Tibial artery (tissue), 4 donors: ENCODE results near the gene COBLL1.

Experiments
- DNase-seq, 2 donors: peaks; one replicate each; pipeline ENCODE4 v3.0.0-alpha.2; 2019
- H3K27ac ChIP-seq, 2 donors: fragments of 200-600 bp; sonication (generic) in 1 of 2; 1 replicate in 1 of 2; 2 replicates in 1 of 2; pipeline ENCODE4 v1.5.1; 2018 to 2019; ENCODE audit warnings: mild to moderate bottlenecking in 1 of 2
- H3K27me3 ChIP-seq, 2 donors: fragments of 200-600 bp; sonication (generic) in 1 of 2; one replicate each; pipeline versions ENCODE4 v1.5.1 to v1.6.0; 2016 to 2019
- H3K36me3 ChIP-seq, 3 donors: fragments of 200-600 bp; sonication (generic) in 2 of 3; one replicate each; pipeline ENCODE4 v1.5.1; 2016 to 2019; ENCODE audit warnings: mild to moderate bottlenecking in 2 of 3
- H3K4me1 ChIP-seq, 4 donors: fragments of 200-600 bp; sonication (generic) in 2 of 4; 1 replicate in 3 of 4; 2 replicates in 1 of 4; pipeline ENCODE4 v1.5.1; 2016 to 2019
- H3K4me3 ChIP-seq, 2 donors: fragments of 200-600 bp; sonication (generic) in 1 of 2; 1 replicate in 1 of 2; 2 replicates in 1 of 2; pipeline ENCODE4 v1.5.1; 2018 to 2019; ENCODE audit warnings: mild to moderate bottlenecking in 2 of 2
- H3K9me3 ChIP-seq, 3 donors: fragments of 200-600 bp; sonication (generic) in 1 of 3; one replicate each; pipeline ENCODE4 v1.5.1; 2016 to 2019
- CTCF ChIP-seq, 2 experiments: fragments of 200-600 bp in 1 of 2; fragments of 450-650 bp in 1 of 2; IDR thresholded peaks; one replicate each; pipeline ENCODE4 v1.5.1; 2017 to 2019; ENCODE audit warnings: antibody characterized with exemption in 2 of 2, mild to moderate bottlenecking in 1 of 2, moderate library complexity in 1 of 2
- intact Hi-C: fragments of 100-400 bp; cut with DNase I; formaldehyde crosslinking; loops from one replicate; pipeline ENCODE4 v1.15.0; 2023; ENCODE audit warnings: low total_unique reads

Gene COBLL1

GRCh38 chr2:164875334-164876205, 33.9 kb upstream of the COBLL1 start:
- Histone ChIP-seq H3K4me1 (peaks cover 0 to 18% (median 4%) of the 10 kb centered on the region in 4 donors), H3K27me3 (no peaks in the 10 kb centered on the region), H3K9me3 (no peaks in the 10 kb centered on the region), H3K4me3 (no peak overlapping the region), H3K36me3 (no peaks in the 10 kb centered on the region), H3K27ac (no peak overlapping the region)
- no peak for DNase-seq
- intact Hi-C loops, result no loop called here
- no peak for TF ChIP-seq CTCF (IDR thresholded peaks at IDR 0.05)

- Histone ChIP-seq H3K27me3 (no peaks in the 10 kb centered on the region), H3K36me3 (no peaks in the 10 kb centered on the region), H3K9me3 (no peaks in the 10 kb centered on the region), H3K4me1 (peaks cover 0 to 2% (median under 1%) of the 10 kb centered on the region in 4 donors), H3K4me3 (no peak overlapping the region), H3K27ac (no peak overlapping the region)
- TF ChIP-seq CTCF (IDR thresholded peaks at IDR 0.05), result no peak
- intact Hi-C loops, result no loop called here
- DNase-seq, result no peak
These were observed 31.7 kb upstream of the COBLL1 start for GRCh38 chr2:164873210-164873908.

DNA sequence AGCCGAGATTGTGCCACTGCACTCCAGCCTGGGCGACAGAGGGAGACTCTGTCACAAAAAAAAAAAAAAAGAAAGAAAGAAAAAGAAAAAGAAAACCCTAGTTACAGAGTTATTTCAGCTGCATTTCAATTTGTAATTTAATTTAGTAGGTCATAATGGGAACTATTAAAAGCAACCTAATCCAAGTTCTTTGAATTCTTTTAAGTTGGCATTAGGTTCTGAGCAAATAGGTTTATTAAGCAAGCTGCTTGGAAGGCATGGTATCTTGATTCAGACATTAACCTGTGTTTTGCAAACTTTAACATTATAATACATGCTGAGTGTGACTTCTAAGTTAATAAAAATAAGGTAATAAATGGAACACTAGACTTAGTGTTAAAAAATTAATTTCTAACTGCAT, 29.8 kb upstream of the COBLL1 start:
- H3K9me3 ChIP-seq, result no peaks in the 10 kb centered on the region
- no peaks in the 10 kb centered on the region for H3K4me1 ChIP-seq
- H3K27ac ChIP-seq, result no peak overlapping the region
- no peak for DNase-seq
- intact Hi-C loops, result no loop called here
- H3K4me3 ChIP-seq, result no peak overlapping the region
- no peaks in the 10 kb centered on the region for H3K27me3 ChIP-seq
- H3K36me3 ChIP-seq, result no peaks in the 10 kb centered on the region
- no peak for TF ChIP-seq CTCF (IDR thresholded peaks at IDR 0.05)

DNA sequence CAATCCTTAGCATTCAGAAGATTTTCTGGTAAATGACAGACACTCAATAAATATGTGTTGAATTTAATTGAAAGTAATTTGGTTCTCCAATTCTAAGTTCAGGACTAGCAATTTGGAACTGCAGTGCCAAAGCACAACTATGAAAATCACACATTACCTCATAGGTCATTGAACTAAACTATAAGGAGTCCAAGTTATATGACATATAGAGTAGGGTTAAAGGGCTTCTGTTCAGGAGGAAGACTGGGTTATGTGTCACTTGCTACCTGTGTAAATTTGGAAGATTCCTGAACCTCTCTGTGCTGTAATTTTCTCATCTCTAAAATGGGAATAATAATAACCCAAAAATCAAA, 27.8 kb upstream of the COBLL1 start:
- Histone ChIP-seq H3K9me3 (no peaks in the 10 kb centered on the region), H3K4me1 (no peaks in the 10 kb centered on the region), H3K36me3 (no peaks in the 10 kb centered on the region), H3K4me3 (no peak overlapping the region), H3K27me3 (no peaks in the 10 kb centered on the region), H3K27ac (no peak overlapping the region)
- no peak for TF ChIP-seq CTCF (IDR thresholded peaks at IDR 0.05)
- intact Hi-C loops, result no loop called here
- DNase-seq, result no peak

GRCh38 chr2:164868563-164869419, 27.2 kb upstream of the COBLL1 start:
- Histone ChIP-seq H3K27ac (no peak overlapping the region), H3K36me3 (no peaks in the 10 kb centered on the region), H3K9me3 (no peaks in the 10 kb centered on the region), H3K4me1 (no peaks in the 10 kb centered on the region), H3K27me3 (no peaks in the 10 kb centered on the region), H3K4me3 (no peak overlapping the region)
- no peak for DNase-seq
- intact Hi-C loops, result no loop called here
- no peak for TF ChIP-seq CTCF (IDR thresholded peaks at IDR 0.05)
